GM23338 (cell line): ENCODE results near the gene AFP.

Experiments
- CREB1 ChIP-seq: fragments of 250-450 bp; sonication (Bioruptor Pico); IDR thresholded peaks from 2 replicates; pipeline ENCODE4 v1.5.0; 2020; ENCODE audit warnings: low read depth, mild to moderate bottlenecking, moderate library complexity
- EZH2 ChIP-seq: fragments of 200-600 bp; sonication (generic); IDR thresholded peaks from one replicate; pipeline ENCODE4 v1.8.0; 2017; ENCODE audit warnings: antibody characterized with exemption, mild to moderate bottlenecking, low read depth; ENCODE audit not compliant: unreplicated experiment
- EZH2phosphoT487 ChIP-seq: fragments of 200-600 bp; sonication (generic); IDR thresholded peaks from one replicate; pipeline ENCODE4 v1.8.1; 2018; ENCODE audit warnings: antibody characterized with exemption; ENCODE audit not compliant: unreplicated experiment
- NANOG ChIP-seq: IDR thresholded peaks from 2 replicates; pipeline ENCODE4 v1.6.1; 2016; ENCODE audit warnings: antibody characterized with exemption, borderline replicate concordance
- POLR2AphosphoS5 ChIP-seq: IDR thresholded peaks from 2 replicates; pipeline ENCODE4 v1.6.1; 2016; ENCODE audit warnings: antibody characterized with exemption, low read depth
- STAT1 ChIP-seq: IDR thresholded peaks from one replicate; pipeline ENCODE4 v1.6.1; 2016; ENCODE audit warnings: antibody characterized with exemption; ENCODE audit not compliant: unreplicated experiment
- TF ChIP-seq, protein P1 (sequence below), 2 experiments: fragments of 200-600 bp in 1 of 2; sonication (generic) in 1 of 2; conservative IDR thresholded peaks; 2 replicates each; pipeline versions ENCODE4 v1.5.1 to v1.6.1; 2016 to 2017; ENCODE audit warnings: antibody characterized with exemption in 2 of 2, low read depth in 2 of 2, mild to moderate bottlenecking in 2 of 2, moderate library complexity in 1 of 2
- TF ChIP-seq, protein P2 (sequence below): IDR thresholded peaks from one replicate; pipeline ENCODE4 v1.6.1; 2018; ENCODE audit warnings: antibody characterized with exemption; ENCODE audit not compliant: unreplicated experiment
- TF ChIP-seq, protein P3 (sequence below): IDR thresholded peaks from 2 replicates; pipeline ENCODE4 v1.6.1; 2016; ENCODE audit warnings: antibody characterized with exemption
- TF ChIP-seq, protein P4 (sequence below): fragments of 250-450 bp; sonication (Bioruptor Pico); IDR thresholded peaks from 2 replicates; pipeline ENCODE4 v1.5.0; 2020; ENCODE audit warnings: mild to moderate bottlenecking, moderate library complexity

DNA sequence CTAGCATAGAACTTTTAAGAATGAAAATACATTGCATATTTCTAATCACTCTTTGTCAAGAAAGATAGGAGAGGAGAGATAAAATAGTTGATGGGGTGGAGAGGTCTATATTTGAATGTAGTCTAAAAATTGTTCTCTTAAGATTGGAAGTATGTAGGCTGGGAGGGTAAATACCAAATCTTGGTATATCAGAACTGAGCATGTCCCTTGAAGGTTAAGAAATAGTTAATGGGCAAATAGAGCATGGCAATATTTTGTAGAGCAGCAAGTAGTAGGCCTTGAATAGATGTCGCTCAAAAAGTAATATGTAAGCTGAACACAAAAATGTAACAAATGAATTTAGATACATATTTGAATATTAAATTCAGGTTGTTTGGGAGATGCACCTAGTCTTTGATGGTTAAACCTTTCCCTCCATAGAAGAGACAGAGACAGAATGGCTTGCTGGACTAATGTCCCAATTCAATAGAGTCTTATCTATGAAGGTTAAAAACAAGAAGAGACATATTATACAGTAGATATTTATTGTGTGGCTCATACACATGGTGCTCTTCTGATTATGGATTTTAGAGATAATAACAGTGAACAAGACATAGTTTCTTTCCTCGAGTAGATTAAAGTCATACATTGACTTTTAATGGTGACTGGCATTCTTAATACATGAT, 19.5 kb upstream of the AFP start:
- TF ChIP-seq, protein P1, sequence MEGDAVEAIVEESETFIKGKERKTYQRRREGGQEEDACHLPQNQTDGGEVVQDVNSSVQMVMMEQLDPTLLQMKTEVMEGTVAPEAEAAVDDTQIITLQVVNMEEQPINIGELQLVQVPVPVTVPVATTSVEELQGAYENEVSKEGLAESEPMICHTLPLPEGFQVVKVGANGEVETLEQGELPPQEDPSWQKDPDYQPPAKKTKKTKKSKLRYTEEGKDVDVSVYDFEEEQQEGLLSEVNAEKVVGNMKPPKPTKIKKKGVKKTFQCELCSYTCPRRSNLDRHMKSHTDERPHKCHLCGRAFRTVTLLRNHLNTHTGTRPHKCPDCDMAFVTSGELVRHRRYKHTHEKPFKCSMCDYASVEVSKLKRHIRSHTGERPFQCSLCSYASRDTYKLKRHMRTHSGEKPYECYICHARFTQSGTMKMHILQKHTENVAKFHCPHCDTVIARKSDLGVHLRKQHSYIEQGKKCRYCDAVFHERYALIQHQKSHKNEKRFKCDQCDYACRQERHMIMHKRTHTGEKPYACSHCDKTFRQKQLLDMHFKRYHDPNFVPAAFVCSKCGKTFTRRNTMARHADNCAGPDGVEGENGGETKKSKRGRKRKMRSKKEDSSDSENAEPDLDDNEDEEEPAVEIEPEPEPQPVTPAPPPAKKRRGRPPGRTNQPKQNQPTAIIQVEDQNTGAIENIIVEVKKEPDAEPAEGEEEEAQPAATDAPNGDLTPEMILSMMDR (conservative IDR thresholded peaks at IDR 0.05; ENCODE audit: low read depth in 2 of 2), result no peak
- TF ChIP-seq EZH2 (no peak), CREB1 (CRISPR knock-in tag) (no peak), EZH2phosphoT487 (no peak), POLR2AphosphoS5 (no peak), STAT1 (no peak), NANOG (no peak)
- TF ChIP-seq, protein P2, sequence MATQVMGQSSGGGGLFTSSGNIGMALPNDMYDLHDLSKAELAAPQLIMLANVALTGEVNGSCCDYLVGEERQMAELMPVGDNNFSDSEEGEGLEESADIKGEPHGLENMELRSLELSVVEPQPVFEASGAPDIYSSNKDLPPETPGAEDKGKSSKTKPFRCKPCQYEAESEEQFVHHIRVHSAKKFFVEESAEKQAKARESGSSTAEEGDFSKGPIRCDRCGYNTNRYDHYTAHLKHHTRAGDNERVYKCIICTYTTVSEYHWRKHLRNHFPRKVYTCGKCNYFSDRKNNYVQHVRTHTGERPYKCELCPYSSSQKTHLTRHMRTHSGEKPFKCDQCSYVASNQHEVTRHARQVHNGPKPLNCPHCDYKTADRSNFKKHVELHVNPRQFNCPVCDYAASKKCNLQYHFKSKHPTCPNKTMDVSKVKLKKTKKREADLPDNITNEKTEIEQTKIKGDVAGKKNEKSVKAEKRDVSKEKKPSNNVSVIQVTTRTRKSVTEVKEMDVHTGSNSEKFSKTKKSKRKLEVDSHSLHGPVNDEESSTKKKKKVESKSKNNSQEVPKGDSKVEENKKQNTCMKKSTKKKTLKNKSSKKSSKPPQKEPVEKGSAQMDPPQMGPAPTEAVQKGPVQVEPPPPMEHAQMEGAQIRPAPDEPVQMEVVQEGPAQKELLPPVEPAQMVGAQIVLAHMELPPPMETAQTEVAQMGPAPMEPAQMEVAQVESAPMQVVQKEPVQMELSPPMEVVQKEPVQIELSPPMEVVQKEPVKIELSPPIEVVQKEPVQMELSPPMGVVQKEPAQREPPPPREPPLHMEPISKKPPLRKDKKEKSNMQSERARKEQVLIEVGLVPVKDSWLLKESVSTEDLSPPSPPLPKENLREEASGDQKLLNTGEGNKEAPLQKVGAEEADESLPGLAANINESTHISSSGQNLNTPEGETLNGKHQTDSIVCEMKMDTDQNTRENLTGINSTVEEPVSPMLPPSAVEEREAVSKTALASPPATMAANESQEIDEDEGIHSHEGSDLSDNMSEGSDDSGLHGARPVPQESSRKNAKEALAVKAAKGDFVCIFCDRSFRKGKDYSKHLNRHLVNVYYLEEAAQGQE, result no peak
- TF ChIP-seq, protein P3, sequence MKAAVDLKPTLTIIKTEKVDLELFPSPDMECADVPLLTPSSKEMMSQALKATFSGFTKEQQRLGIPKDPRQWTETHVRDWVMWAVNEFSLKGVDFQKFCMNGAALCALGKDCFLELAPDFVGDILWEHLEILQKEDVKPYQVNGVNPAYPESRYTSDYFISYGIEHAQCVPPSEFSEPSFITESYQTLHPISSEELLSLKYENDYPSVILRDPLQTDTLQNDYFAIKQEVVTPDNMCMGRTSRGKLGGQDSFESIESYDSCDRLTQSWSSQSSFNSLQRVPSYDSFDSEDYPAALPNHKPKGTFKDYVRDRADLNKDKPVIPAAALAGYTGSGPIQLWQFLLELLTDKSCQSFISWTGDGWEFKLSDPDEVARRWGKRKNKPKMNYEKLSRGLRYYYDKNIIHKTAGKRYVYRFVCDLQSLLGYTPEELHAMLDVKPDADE, result no peak
- TF ChIP-seq, protein P4, sequence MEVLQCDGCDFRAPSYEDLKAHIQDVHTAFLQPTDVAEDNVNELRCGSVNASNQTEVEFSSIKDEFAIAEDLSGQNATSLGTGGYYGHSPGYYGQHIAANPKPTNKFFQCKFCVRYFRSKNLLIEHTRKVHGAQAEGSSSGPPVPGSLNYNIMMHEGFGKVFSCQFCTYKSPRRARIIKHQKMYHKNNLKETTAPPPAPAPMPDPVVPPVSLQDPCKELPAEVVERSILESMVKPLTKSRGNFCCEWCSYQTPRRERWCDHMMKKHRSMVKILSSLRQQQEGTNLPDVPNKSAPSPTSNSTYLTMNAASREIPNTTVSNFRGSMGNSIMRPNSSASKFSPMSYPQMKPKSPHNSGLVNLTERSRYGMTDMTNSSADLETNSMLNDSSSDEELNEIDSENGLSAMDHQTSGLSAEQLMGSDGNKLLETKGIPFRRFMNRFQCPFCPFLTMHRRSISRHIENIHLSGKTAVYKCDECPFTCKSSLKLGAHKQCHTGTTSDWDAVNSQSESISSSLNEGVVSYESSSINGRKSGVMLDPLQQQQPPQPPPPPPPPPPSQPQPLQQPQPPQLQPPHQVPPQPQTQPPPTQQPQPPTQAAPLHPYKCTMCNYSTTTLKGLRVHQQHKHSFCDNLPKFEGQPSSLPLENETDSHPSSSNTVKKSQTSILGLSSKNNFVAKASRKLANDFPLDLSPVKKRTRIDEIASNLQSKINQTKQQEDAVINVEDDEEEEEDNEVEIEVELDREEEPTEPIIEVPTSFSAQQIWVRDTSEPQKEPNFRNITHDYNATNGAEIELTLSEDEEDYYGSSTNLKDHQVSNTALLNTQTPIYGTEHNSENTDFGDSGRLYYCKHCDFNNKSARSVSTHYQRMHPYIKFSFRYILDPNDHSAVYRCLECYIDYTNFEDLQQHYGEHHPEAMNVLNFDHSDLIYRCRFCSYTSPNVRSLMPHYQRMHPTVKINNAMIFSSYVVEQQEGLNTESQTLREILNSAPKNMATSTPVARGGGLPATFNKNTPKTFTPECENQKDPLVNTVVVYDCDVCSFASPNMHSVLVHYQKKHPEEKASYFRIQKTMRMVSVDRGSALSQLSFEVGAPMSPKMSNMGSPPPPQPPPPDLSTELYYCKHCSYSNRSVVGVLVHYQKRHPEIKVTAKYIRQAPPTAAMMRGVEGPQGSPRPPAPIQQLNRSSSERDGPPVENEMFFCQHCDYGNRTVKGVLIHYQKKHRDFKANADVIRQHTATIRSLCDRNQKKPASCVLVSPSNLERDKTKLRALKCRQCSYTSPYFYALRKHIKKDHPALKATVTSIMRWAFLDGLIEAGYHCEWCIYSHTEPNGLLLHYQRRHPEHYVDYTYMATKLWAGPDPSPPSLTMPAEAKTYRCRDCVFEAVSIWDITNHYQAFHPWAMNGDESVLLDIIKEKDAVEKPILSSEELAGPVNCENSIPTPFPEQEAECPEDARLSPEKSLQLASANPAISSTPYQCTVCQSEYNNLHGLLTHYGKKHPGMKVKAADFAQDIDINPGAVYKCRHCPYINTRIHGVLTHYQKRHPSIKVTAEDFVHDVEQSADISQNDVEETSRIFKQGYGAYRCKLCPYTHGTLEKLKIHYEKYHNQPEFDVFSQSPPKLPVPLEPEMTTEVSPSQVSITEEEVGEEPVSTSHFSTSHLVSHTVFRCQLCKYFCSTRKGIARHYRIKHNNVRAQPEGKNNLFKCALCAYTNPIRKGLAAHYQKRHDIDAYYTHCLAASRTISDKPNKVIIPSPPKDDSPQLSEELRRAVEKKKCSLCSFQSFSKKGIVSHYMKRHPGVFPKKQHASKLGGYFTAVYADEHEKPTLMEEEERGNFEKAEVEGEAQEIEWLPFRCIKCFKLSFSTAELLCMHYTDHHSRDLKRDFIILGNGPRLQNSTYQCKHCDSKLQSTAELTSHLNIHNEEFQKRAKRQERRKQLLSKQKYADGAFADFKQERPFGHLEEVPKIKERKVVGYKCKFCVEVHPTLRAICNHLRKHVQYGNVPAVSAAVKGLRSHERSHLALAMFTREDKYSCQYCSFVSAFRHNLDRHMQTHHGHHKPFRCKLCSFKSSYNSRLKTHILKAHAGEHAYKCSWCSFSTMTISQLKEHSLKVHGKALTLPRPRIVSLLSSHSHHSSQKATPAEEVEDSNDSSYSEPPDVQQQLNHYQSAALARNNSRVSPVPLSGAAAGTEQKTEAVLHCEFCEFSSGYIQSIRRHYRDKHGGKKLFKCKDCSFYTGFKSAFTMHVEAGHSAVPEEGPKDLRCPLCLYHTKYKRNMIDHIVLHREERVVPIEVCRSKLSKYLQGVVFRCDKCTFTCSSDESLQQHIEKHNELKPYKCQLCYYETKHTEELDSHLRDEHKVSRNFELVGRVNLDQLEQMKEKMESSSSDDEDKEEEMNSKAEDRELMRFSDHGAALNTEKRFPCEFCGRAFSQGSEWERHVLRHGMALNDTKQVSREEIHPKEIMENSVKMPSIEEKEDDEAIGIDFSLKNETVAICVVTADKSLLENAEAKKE, result no peak
